Measurements from ENCODE around the gene CYP2C19.
"Not testable (repeated sequence)": the region's sequence is repeated elsewhere in the genome, so short reads cannot be mapped to it uniquely, and the experiment has no call there.

The CYP2C19 gene

DNA sequence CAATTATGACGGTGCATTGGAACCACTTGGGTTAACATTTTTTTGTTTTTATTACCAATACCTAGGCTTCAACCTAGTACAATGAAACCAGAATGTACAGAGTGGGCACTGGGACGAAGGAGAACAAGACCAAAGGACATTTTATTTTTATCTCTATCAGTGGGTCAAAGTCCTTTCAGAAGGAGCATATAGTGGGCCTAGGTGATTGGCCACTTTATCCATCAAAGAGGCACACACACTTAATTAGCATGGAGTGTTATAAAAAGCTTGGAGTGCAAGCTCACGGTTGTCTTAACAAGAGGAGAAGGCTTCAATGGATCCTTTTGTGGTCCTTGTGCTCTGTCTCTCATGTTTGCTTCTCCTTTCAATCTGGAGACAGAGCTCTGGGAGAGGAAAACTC, at the start of gene CYP2C19:
TSS of gene CYP2C19 (plus strand) at position 289 of the 400 bp plus-strand sequence. CDS start at position 314, 25 bp downstream.
- no peak for DNase-seq (ENCODE audit: low read depth)

DNA sequence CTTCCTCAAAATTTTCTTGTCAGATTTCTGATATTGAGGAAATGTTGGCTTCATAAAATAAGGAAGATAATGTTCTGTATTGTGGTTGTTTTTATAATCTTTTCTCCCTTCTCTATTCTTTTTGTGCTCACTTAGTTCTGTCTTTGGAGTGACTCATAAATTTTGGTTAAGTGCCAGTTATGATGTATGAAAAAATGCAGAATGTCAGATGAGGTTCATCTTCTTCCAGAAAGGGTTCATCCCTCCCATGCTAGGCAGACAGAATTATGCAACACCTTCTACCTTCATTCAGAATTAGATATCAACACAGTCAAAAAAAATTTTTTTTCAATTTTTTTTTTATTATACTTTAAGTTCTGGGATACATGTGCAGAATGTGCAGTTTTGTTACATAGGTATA, 36.6 kb upstream of the CYP2C19 start:
- DNase-seq (ENCODE audit: low read depth), result no peak

DNA sequence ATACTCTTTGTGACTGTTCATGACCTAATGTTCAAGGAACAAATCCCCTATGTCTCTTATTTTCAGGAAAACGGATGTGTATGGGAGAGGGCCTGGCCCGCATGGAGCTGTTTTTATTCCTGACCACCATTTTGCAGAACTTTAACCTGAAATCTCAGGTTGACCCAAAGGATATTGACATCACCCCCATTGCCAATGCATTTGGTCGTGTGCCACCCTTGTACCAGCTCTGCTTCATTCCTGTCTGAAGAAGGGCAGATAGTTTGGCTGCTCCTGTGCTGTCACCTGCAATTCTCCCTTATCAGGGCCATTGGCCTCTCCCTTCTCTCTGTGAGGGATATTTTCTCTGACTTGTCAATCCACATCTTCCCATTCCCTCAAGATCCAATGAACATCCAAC, 27.3 kb upstream of the CYP2C19 start:
- no peak for DNase-seq (ENCODE audit: low read depth)

DNA sequence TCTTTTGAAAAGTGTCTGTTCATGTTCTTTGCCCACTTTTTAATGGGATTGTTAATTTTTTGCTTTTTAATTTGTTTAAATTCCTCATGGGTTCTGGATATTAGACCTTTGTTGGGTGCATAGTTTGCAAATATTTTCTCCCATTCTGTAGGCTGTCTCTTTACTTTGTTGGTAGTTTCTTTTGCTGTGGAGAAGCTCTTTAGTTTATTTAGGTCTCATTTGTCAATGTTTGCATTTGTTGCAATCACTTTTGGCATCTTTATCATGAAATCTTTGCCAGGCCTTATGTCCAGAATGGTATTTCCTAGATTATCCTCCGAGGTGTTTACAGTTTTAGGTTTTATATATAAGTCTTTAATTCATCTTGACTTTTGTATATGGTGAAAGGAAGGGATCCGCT, 23.9 kb upstream of the CYP2C19 start:
- DNase-seq (ENCODE audit: low read depth), result no peak

DNA sequence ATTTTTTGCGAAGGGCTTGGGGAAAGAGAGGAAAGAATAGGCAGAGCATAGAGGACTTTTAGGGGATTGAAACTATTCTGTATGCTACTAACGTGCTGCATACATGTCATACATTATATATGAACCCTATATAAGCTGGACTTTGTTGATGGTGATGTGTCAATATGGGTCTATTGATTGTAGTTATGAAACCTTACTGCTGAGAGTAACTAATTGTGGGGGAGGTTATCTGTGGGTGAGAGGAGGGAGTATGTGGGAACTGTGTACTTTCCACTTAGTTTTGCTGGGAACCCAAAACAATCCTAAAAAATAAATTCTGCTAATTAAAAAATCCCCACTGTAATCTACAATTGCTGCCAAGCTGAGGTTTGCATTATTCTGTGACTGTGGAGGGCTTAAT, 15.3 kb upstream of the CYP2C19 start:
- no peak for DNase-seq (ENCODE audit: low read depth)

DNA sequence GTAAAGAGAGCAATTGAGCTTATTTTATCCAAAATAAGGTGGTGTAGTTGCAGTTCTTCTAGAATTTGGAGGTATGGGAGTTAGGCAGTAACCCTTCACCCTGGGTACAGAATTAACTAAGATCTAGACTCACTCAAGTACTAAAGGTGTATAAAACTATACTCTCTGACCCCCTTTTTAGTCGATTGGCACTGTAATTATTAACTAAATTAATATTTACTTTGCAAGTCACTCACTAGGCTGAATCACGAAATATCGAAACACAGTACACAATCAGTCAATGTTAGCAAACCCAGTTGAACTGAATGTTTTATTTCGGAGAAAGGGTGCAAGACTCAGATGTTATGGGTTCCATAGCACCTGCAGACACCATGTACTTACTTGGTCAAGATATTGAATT, 14.6 kb upstream of the CYP2C19 start:
- no peak for DNase-seq (ENCODE audit: low read depth)

DNA sequence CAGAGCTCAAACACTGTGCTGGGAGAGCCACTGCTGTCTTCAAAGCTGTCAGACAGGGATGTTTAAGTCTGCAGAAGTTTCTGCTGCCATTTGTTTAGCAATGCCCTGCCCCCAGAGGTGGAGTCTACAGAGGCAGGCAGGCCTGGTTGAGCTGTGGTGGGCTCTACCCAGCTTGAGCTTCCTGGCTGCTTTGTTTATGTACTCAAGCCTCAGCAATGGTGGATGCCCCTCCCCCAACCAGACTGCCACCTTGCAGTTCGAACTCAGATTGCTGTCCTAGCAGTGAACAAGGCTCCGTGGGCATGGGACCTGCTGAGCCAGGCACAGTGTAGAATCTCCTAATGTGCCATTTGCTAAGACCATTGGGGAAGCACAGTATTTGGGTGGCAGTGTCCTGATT, 4.6 kb upstream of the CYP2C19 start:
- no peak for DNase-seq (ENCODE audit: low read depth)

DNA sequence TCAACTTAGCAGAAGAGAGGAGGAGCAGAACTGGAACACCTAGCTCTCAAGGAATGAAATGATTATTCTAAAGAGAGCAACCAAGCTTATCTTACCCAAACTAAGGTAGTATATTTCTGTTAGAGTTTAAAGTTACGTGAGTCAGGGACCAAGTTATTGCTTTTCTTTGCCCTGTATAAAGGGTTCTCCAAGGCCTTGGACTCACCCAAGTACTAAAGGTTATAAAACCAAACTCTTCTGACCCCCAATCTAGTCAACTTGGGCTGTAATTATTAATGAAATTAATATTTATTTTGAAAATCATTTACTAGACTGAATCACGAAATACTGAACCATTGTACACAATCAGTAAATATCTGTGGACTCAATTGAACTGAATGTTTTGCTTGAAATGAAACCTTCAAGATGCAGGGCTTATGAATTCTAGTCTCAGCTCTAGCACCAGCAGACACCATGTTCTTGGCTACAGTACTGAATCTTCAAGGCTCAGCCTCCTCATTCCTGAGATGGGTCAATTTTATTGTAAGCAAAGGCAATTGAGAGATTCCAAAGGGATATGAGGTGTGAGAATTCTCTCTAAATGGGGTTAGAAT, 1.8 kb upstream of the CYP2C19 start:
- no peak for DNase-seq (ENCODE audit: low read depth)

DNA sequence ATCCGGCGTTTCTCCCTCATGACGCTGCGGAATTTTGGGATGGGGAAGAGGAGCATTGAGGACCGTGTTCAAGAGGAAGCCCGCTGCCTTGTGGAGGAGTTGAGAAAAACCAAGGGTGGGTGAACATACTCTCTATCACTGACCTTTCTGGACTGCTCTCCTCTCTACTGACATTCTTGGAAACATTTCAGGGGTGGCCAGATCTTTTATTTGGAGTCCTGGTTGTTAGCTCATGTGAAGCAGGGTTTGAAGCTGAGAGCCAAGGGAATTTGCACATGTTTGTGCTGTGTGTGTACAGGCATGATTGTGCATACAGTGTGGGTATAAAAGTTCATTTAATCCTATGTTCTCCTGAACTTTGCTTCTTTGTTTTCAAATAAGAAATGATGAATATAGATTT, 12.9 kb downstream of the CYP2C19 start:
- DNase-seq (ENCODE audit: low read depth), result not testable (repeated sequence)

DNA sequence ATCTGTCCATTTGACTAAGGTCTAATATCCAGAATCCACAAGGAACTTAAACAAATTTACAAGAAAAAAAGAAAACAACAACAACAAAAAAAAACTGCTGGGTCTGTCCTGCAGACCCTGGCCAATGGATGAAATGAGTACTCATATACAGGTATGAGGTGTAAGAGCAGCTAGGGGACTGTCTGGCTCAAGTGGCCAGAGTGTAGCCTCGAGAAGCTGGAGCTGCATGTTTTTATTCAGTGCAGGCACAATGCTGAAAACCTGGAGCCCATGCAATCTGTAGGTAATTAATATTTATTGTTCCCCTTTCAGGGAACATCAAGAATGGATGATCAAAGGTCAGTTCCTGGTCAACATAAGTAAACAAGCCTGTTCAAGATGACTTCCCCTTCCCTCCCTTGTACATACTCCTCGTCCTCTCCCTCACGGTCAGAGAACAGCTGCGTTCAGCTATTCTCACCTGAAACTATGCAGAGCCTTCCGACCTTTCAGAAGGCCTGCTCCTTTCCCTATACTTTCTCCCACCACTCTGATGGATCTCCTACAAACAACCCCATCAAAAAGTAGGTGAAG, 15.5 kb downstream of the CYP2C19 start:
- no peak for DNase-seq (ENCODE audit: low read depth)

DNA sequence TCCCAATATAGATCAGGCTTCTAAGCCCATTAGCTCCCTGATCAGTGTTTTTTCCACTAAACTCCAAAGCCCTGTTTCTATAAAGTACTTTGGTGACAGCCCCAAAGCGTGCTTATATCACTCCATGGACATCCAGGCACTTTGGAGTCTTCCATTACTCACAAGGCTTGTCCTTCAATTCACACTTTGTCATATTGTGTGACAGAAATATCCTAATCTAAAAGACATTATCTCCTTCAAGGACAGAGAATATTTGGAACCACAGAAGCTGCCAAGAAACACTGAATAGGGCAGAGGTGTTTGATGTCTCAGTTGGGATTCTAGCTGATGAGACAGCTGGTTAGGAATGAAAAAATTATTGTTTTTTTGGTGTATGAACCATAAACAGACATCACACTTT, 18.4 kb downstream of the CYP2C19 start:
- DNase-seq (ENCODE audit: low read depth), result no peak

DNA sequence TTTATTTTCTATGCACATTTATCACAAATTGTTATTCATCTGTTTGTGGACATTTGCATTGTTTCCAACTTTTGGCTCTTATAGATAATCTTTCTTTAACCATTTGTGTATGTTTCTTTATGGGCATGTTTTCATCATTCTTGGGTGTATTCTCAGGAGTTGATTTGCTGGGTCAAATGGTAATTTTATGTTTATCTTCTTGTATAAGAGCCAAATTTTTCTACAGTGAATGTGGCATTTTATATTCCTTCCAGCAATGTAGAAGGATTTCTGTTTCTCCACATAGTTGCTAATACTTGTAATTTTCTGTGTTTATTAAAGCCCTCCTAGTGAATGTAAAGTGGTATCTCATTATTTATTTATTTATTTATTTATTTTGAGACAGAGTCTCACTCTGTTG, 21.8 kb downstream of the CYP2C19 start:
- no peak for DNase-seq (ENCODE audit: low read depth)

DNA sequence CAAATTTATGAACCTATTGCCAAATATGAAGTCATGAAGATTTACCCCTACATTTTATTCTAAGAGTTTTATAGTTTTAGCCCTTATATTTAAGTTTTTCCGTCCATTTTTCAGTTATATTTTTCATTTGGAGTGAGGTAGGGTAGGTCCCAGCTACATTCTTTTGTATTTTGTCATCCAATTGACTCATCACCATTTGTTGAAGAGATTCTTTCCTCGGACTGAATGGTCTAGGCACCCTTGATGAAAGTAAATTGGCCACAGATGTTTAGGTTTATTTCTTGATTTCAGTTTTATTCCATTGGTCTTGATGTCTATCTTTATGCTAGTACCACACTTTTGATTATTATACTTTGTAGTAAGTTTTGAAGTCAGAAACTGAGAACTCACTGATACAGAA, 22.7 kb downstream of the CYP2C19 start:
- DNase-seq (ENCODE audit: low read depth), result no peak

DNA sequence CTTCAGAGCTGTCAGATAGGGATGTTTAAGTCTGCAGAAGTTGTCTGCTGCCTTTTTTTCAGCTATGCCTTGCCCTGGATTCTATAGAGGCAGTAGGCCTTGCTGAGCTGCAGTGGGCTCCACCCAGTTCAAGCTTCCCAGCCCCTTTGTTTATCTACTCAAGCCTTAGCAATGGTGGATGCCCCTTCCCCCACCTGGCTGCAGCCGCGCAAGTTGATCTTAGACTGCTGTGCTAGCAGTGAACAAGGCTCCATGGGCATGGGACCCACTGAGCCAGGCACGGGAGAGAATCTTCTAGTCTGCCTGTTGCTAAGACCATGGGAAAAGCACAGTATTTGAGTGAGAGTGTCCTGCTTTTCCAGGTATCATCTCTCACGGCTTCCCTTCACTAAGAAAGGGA, 38.1 kb downstream of the CYP2C19 start:
- not testable (repeated sequence) for DNase-seq (ENCODE audit: low read depth)

DNA sequence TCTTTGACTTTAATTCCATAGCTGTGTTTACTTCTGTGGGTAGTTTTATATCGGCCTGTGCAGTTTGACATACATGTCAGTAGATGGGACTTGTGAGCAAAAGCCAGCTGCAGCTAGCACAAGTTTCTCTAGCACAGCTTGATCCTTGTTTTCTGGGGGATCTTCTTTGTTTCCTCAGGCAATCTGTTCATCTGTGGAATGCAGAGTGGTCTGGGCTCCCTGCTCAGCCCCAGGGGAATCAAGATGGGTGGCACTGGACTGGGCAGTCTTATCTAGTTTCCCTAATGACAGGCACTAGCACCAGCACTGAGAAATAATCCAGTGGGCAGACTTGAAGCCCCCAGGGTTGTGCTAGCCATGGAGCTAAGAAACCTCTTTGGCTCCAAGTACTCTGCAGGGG, 40.8 kb downstream of the CYP2C19 start:
- DNase-seq (ENCODE audit: low read depth), result no peak

DNA sequence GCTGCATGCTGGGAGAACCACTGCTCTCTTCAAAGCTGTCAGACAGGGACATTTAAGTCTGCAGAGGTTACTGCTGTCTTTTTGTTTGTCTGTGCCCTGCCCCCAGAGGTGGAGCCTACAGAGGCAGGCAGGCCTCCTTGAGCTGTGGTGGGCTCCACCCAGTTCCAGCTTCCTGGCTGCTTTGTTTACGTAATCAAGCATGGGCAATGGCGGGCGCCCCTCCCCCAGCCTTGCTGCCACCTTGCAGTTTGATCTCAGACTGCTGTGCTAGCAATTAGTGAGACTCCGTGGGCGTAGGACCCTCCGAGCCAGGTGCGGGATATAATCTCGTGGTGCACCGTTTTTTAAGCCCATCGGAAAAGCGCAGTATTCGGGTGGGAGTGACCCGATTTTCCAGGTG, 67.5 kb downstream of the CYP2C19 start:
- DNase-seq (ENCODE audit: low read depth), result not testable (repeated sequence)

DNA sequence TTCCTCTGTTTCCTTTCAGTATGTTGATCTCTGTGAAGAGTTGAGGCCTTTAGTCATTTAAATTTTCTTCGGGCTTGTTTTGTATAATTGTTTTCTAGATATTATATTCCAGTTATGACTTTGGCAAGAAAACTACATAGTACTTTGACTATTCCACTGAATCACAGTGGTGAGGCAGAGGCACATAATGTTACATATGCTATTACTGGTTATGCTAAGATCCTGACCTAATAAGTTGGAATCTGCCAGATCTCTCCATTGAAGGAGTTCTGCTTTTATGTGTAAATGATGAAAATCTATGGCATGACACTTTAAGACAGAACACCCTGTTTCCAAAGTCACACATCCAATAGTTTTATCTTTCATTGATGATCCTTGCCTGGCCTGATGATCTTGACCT, 83.7 kb downstream of the CYP2C19 start:
- no peak for DNase-seq (ENCODE audit: low read depth)

DNA sequence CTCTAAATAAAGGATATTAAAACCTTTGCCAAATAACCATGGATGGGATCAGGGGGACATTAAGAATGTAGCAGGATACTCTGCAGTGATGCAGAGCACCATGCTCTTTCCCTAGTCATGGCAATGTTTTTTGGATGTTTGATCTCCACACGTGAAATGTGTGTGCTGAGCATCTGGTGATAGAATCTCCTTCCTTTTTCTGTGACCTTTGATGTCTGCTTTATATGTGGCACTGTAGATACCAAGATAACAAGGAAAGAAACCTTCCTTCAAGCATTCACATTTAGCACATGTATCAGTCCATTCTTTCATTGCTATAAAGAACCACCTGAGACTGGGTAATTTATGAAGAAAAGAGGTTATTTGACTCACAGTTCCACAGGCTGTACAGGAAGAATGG, 88.3 kb downstream of the CYP2C19 start:
- DNase-seq (ENCODE audit: low read depth), result no peak

DNA sequence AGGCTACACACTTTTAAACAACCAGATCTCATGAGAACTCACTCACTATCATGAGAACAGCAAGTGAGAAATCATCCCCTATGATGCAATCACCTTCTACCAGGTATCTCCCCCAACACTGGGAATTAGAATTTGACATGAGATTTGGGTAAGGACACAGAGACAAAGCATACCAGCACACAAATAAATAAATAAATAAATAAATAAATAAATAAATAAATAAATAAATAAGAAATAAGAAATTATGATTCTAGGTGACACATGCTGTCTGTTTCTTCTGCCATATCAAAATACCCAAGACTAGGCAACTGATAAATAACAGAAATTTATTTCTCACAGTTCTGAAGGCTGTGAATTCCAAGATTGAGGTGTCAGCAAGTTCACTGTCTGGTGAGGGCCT, 88.8 kb downstream of the CYP2C19 start:
- DNase-seq (ENCODE audit: low read depth), result no peak

DNA sequence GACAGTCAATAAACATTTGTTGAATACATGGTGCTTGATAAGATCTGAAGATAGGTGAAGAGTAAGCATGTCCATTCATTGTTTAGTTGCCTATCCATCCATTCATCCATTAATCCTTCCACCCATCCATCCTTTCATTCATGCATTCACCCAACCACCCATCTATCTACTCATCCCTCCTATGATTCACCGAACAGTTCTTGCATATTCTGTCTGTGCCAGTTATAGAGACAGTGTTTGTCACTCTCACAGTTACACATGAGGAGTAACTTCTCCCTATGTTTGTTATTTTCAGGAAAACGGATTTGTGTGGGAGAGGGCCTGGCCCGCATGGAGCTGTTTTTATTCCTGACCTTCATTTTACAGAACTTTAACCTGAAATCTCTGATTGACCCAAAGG, 90.0 kb downstream of the CYP2C19 start:
- DNase-seq (ENCODE audit: low read depth), result no peak

DNA sequence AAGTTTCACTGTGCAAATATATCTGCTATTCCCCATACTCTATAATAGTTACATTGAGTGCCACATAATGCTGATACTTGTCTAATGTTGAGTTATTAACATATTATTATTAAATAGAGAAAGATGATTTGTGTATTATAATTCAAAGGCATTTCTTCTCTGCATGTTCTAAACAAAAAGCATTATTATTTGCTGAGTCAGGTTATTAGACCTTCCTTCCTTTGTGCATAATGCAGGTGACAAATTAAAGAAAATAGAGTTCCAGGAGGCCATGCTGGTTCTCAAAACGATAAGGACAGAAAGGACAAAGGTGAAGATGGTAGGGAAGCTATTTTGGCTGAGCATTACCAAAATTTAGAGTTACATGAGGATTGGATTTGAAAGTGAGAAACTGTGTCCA, 90.6 kb downstream of the CYP2C19 start:
- no peak for DNase-seq (ENCODE audit: low read depth)

DNA sequence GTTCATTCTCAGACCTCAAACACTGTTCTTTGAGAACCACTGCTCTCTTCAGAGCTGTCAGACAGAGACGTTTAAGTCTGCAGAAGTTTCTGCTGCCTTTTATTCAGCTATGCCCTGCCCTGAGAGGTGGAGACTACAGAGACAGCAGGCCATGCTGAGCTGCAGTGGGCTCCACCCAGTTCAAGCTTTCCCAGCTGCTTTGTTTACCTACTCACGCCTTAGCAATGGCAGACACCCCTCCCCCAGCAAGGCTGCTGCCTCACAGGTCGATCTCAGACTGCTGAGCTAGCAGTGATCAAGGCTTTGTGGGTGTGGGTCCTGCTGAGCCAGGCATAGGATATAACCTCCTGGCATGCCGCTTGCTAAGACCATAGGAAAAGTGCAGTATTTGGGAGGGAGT, 95.5 kb downstream of the CYP2C19 start:
- no peak for DNase-seq (ENCODE audit: low read depth)

DNA sequence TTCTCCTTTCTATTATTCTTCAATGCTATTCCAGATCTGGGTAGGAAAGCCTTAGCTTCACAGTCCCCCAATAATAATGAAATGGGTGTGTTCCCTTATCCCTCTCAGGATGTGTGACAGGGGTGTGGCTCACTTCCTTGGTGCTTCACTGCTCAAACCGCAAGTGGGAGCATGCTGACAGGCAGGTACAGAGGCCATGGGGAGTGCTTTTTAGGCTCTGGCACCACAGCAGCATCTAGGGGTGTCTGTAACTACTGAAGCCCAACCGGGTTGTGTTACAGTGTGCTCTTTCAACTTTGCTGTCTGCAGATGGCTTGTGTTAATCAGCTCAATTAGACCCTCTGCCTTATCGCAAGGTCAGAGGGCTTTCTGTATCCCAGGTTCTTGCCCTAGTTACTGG, 96.6 kb downstream of the CYP2C19 start:
- DNase-seq (ENCODE audit: low read depth), result no peak

DNA sequence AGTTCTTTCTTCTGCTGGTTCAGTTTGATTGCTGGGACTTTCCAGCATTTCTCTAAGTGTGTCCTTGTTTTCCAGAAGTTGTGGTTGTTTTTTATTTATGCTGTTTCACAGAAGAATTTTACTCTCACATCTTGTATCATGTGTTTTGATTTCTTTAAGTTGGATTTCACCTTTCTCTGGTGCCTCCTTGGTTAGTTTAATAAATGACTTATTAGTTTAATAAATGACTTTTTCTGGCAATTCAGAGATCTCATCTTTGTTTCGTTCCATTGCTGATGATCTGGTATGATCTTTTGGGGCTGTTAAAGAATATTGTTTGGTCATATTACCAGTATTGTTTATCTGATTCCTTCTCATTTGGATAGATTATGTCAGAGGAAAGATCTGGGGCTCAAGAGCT, 116.2 kb downstream of the CYP2C19 start:
- no peak for DNase-seq (ENCODE audit: low read depth)

DNA sequence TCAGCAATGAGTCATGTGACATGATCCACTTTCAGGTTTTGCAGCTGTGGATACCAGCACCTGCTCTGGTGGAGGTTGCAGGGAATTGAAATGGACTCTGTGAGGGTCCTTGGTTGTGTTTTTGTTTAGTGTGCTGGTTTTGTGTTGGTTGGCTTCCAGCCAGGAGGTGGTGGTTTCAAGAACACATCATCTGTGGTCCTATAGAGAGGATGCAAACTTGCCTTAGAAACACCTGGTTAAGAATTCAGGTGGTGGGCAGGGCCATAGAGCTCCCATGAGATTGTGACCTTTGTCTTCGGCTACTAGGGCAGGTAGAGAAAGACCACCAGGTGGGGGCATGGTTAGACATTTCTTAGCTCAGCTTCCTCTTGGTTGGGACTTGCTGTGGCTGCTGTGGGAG, 116.7 kb downstream of the CYP2C19 start:
- DNase-seq (ENCODE audit: low read depth), result no peak
